Measurements from ENCODE around the gene NDOR1.

The NDOR1 gene

DNA sequence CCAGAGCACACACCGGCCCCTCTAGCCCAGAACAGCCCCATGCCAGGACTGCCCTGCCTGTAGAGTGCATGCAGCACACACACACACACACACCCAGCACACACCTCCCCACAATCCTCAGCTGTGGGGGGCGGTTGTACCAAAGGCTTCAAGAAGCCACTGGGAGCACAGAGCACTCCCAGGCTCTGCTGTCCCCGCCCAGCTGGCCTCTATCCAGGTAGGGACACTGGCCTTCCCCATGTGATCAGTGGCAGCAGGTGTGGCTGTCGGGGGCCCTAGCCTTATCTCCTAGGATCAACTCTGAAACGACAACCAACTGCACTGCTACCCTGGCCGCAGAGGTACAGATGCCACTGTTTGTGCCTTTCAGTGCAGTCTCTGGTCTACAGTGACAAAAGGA lies 19.1 kb upstream of the NDOR1 start:
- peak overlapping the region; percentile 55 for H3K27ac Mint-ChIP-seq
- peak overlapping the region; percentile 95 for H3K4me3 Mint-ChIP-seq
- H3K36me3 Mint-ChIP-seq (ENCODE audit: low read depth), result peaks cover 20% of the 10 kb centered on the region
- peaks cover 36% of the 10 kb centered on the region for H3K4me1 Mint-ChIP-seq (ENCODE audit: low read depth)
- no peaks in the 10 kb centered on the region for H3K9me3 Mint-ChIP-seq
- H3K27me3 Mint-ChIP-seq, result no peaks in the 10 kb centered on the region

DNA sequence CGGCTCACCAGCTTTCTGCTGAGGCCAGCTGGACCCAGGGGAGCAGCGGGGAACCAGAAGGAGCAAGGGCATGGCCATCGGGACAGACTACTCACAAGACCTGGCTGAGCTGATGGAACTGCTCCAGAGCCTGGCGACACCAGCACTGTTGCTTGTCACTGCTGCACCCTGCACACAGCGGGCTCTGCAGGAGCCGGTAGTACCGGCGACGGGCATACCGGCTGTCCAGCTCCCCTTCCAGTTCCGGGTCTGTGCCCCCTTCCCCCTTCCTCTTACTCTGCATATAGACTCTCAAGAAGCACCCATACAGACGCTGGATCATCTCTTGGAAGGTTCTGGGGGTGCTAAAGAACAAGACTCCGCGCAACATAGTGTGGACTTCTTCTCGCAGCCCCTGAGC lies 18.1 kb upstream of the NDOR1 start:
- peaks cover 16% of the 10 kb centered on the region for H3K36me3 Mint-ChIP-seq (ENCODE audit: low read depth)
- H3K27ac Mint-ChIP-seq, result peak overlapping the region; percentile 89
- H3K9me3 Mint-ChIP-seq, result no peaks in the 10 kb centered on the region
- H3K4me3 Mint-ChIP-seq, result peak overlapping the region; percentile 95
- H3K27me3 Mint-ChIP-seq, result no peaks in the 10 kb centered on the region
- peaks cover 36% of the 10 kb centered on the region for H3K4me1 Mint-ChIP-seq (ENCODE audit: low read depth)

DNA sequence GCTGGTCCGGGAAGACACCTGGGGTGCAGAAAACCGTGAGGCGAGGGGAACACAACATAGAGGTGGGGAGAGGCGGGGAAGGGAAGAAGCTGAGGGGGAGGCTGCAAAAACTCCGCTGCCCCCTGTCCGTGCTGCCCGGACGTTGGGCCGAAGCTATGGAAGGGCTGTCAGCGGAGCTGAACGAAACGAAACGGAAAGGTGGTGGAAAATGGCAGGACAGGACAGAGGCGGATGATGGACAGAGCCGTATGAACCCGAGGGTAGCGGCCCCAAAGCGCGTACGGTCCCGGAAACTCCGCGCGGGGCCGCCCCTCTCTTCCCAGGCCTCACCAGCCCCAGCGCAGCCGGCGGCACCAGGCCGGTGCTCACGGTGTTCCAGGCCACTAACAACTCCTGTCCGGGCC lies 17.4 kb upstream of the NDOR1 start:
- no peaks in the 10 kb centered on the region for H3K9me3 Mint-ChIP-seq
- H3K27ac Mint-ChIP-seq, result peak overlapping the region; percentile 89
- peaks cover 36% of the 10 kb centered on the region for H3K4me1 Mint-ChIP-seq (ENCODE audit: low read depth)
- H3K4me3 Mint-ChIP-seq, result peak overlapping the region; percentile 95
- no peaks in the 10 kb centered on the region for H3K27me3 Mint-ChIP-seq
- peaks cover 14% of the 10 kb centered on the region for H3K36me3 Mint-ChIP-seq (ENCODE audit: low read depth)

DNA sequence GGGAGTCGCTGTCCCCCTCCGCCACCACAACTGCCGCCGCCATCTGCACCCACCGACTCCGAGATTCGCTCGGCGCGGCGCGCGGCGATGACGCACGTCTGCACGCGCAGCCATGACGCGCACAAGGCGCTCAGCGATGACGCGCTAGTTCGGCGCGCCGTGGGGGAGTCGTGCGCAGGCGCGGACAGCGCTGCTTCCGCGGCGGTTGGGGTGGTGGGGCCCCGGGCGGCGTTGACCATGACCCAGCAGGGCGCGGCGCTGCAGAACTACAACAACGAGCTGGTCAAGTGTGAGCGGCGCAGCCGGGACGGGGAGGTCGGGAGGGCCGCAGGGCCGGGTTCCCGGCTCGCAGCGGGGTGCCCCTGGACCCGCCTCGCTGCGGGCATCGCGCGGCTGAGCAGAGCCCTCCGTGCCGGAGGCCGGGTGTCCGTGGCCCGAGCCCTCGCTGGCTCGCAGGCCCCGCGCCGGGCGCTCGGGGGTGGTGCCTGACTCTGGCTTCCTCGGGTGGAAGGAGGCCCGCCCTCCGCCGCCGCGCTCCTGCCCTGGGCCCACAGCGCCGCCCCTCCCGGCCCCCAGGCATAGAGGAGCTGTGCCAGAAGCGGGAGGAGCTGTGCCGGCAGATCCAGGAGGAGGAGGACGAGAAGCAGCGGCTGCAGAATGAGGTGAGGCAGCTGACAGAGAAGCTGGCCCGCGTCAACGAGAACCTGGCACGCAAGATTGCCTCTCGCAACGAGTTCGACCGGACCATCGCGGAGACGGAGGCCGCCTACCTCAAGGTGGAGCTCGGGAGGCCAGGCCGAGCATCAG lies 16.8 kb upstream of the NDOR1 start, which contains the start of the genes ANAPC2 and SSNA1:
TSS of gene ANAPC2 (minus strand) at position 71 of the 807 bp plus-strand sequence. CDS start at position 43, 28 bp downstream.
TSS of gene SSNA1 (plus strand) at position 187 of the 807 bp plus-strand sequence. CDS start at position 238, 51 bp downstream.
- Mint-ChIP-seq H3K4me3 (peak within 1 kb of the TSS; percentile 95), H3K4me1 (ENCODE audit: low read depth) (peaks cover 36% of the 10 kb centered on the region), H3K36me3 (ENCODE audit: low read depth) (peaks cover 9% of the 10 kb centered on the region), H3K27ac (peak within 1 kb of the TSS; percentile 93), H3K27me3 (no peaks in the 10 kb centered on the region), H3K9me3 (no peaks in the 10 kb centered on the region)

DNA sequence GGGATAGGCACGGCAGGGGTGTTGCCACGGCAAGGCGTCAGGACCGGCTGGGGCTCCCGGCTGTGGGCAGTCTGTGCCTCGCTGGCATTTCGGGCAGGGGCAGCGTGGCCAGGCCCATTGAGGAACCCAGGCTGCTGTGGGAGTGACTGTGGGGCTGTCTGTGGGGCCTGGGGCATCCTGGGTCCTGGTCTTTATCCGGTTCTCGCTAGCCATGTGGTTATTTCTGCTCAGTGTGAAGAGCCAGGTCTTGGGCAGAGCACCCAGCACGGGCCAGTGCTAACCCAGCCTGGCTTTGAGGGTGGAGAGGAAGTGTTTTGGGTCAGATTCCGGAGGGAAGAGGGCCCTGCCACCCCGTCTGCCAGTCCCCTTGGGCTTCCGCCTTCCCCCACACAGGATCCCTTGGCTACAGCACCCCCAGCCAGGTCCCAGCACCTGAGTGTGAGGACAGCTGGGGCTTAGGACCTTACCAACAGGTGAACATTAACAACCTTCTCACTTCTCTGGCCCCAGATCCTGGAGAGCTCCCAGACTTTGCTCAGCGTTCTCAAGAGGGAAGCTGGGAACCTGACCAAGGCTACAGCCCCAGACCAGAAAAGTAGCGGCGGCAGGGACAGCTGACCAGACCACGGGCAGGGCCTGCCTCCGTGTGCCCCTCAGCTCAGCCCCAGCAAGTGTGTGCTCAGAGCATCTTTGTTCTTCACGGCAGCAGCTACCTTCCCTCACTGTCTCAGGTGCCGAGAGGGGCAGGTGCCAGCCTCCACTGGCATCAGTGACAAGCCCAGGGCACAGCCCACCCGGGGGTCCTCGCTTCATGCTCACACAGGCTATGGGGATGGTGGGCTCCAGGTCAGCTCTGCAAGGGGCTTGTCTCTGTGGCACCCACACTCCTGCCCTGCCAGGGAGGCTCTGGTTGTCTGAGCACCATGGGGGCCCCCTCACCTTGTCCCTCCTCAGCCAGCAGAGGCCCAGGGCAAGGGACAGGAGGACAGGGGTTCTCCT lies 15.9 kb upstream of the NDOR1 start:
- Mint-ChIP-seq H3K4me3 (peak overlapping the region; percentile 95), H3K27ac (peak overlapping the region; percentile 93), H3K27me3 (no peaks in the 10 kb centered on the region), H3K9me3 (no peaks in the 10 kb centered on the region), H3K4me1 (ENCODE audit: low read depth) (peaks cover 36% of the 10 kb centered on the region), H3K36me3 (ENCODE audit: low read depth) (peaks cover 4% of the 10 kb centered on the region)

DNA sequence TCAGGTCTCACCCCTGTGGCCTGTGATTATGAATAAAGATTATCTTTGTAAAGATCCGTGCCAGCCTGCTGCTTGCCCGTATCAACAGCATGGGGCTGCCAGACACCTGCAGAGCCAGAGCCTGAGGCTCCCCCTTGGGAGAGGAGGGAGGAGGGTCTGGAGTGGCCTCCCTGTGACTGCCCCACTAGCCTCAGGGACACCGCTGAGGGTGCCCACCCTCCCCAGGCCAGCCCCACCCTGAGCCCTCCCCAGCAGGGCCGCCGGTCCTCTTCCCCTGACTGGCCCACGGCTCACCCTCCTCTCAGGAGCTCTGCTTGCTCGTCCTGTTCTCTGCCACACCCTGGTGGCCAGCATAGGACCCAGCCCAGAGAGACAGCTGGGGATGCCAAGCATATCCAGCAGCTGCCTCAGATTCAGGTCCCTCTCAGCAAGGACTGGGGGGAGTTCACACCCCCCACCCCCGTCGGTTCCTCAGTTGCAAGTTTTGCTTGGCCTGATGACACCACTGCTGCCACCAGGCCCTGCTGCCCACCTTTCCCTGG lies 15.1 kb upstream of the NDOR1 start:
- peak overlapping the region; percentile 65 for H3K27ac Mint-ChIP-seq
- H3K4me3 Mint-ChIP-seq, result peak overlapping the region; percentile 95

DNA sequence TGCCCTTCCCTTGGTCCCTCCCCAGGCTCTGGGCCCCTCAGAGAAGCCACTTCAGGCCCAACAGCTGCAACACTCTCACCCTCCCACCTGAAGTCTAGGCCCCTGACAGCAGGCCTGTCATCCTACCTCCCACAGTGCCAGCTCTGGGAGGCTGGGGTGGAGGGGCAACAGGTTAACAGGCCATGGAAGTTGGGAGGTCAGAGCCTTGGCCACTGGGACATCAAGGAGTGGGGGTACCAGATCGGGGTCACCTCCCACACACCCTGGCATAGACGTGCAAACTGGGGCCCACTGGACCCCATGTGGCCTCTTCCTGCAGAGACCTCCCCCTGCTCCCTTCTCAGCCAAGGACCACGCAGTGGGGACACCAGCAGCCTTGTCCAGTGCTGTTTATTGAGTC lies 14.3 kb upstream of the NDOR1 start:
- Mint-ChIP-seq H3K4me3 (no peak overlapping the region), H3K9me3 (no peaks in the 10 kb centered on the region), H3K36me3 (ENCODE audit: low read depth) (no peaks in the 10 kb centered on the region), H3K4me1 (ENCODE audit: low read depth) (peaks cover 33% of the 10 kb centered on the region), H3K27me3 (no peaks in the 10 kb centered on the region), H3K27ac (no peak overlapping the region)

More for the DNA sequence above, 15.1 kb upstream of the NDOR1 start:
- H3K4me1 Mint-ChIP-seq (ENCODE audit: low read depth), result peaks cover 36% of the 10 kb centered on the region
- peaks cover 2% of the 10 kb centered on the region for H3K36me3 Mint-ChIP-seq (ENCODE audit: low read depth)
- no peaks in the 10 kb centered on the region for H3K27me3 Mint-ChIP-seq
- no peaks in the 10 kb centered on the region for H3K9me3 Mint-ChIP-seq

DNA sequence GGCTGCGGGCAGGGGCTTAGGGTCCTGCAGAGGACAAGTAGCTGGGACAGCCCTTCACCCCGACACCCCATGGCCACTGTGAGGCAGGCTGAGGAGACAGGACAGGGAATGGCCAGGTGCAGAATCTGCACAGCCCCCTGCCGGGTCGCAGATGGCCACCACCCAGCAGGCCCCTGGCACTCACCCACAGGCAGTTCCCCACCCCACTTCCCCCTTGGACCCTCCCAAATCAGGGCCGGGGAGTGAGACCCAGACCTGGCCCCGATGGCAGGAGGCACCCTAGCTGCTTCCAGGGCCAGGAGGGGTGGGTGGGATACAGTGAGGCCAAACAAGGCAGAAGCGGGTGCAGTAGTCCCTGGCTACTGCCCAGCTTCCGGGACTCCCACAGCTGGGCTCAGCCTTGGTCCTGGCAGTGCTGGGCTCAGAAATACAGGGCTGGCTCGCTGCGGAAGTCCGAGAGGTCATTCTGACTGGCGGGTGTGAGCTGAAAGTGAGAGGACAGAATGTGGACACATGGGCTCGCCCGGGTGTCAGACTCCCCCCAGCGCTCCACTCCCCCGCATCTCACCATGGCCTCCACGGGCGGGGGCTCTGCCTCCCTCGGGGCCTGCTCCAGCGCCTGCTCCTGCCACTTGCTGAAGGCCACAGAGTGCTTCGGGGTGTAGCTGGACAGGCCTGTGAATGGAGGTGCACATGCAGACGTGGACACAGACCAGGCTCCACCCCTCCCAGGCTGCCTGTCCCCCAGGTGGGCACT lies 13.6 kb upstream of the NDOR1 start:
- no peak overlapping the region for H3K27ac Mint-ChIP-seq
- no peaks in the 10 kb centered on the region for H3K36me3 Mint-ChIP-seq (ENCODE audit: low read depth)

DNA sequence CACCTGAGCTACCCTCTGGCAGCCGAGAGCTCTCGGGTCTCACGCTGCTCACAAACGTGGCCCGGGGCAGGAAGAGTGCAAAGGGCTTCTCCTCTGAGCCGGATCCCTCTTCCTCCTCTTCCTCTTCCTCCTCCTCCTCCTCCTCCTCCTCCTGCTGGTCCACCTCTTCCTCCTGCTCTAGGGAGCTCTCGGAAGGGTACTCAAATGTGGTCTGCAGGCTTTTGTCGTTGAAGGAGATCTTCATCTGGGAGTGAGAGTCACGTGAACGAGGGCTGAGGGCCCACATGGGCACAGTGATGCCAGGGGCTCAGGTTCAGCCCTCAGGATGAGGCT lies 13.1 kb upstream of the NDOR1 start:
- H3K9me3 Mint-ChIP-seq, result no peaks in the 10 kb centered on the region
- H3K4me3 Mint-ChIP-seq, result no peak overlapping the region
- H3K27ac Mint-ChIP-seq, result no peak overlapping the region
- H3K4me1 Mint-ChIP-seq (ENCODE audit: low read depth), result peaks cover 21% of the 10 kb centered on the region
- no peaks in the 10 kb centered on the region for H3K27me3 Mint-ChIP-seq
- no peaks in the 10 kb centered on the region for H3K36me3 Mint-ChIP-seq (ENCODE audit: low read depth)

More for the DNA sequence above, 13.6 kb upstream of the NDOR1 start:
- H3K27me3 Mint-ChIP-seq, result no peaks in the 10 kb centered on the region
- H3K4me1 Mint-ChIP-seq (ENCODE audit: low read depth), result peaks cover 27% of the 10 kb centered on the region
- H3K9me3 Mint-ChIP-seq, result no peaks in the 10 kb centered on the region
- no peak overlapping the region for H3K4me3 Mint-ChIP-seq

DNA sequence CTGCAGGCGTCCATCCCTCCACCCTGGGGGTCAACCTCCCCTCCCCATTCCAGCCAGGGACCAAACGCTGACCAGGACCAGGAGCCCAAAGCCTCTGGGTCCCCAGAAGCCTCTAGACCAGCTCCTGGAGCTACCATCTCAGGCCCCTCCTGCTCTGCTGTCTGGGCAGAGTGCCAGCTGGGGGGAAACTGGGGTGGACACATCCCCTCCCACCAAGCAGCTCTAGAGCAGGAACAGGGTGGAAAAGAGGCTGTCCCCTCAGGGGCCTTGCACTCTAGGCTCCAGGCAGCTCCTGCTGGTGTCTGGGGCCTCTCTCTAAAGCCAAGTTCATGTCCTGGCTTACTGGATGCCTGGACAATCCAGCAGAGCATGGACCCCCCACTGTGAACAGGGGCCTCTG lies 12.6 kb upstream of the NDOR1 start:
- Mint-ChIP-seq H3K27me3 (no peaks in the 10 kb centered on the region), H3K4me1 (ENCODE audit: low read depth) (peaks cover 18% of the 10 kb centered on the region), H3K36me3 (ENCODE audit: low read depth) (no peaks in the 10 kb centered on the region), H3K4me3 (no peak overlapping the region), H3K9me3 (no peaks in the 10 kb centered on the region), H3K27ac (no peak overlapping the region)

DNA sequence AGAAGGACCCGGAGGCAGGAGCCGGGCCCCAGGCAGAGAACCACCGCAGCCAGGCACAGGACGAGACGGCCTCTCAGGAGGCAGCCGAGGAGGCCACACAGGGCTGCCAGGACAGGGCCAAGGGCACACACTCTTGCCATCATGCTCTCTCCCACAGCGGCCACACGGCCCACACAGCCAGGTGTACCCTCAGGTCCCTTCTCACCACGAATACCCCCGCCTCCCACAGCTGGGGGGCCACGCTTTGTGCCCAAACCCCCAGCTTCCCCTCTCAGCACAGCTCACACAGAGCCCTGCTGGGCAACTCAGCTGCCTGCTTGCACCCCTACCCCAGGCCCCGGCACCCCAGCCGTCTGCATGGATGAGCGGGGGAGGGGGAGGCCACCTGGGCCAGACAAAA lies 11.7 kb upstream of the NDOR1 start:
- H3K27me3 Mint-ChIP-seq, result no peaks in the 10 kb centered on the region
- H3K27ac Mint-ChIP-seq, result no peak overlapping the region
- H3K9me3 Mint-ChIP-seq, result no peaks in the 10 kb centered on the region
- no peak overlapping the region for H3K4me3 Mint-ChIP-seq
- H3K4me1 Mint-ChIP-seq (ENCODE audit: low read depth), result peaks cover 22% of the 10 kb centered on the region
- no peaks in the 10 kb centered on the region for H3K36me3 Mint-ChIP-seq (ENCODE audit: low read depth)

DNA sequence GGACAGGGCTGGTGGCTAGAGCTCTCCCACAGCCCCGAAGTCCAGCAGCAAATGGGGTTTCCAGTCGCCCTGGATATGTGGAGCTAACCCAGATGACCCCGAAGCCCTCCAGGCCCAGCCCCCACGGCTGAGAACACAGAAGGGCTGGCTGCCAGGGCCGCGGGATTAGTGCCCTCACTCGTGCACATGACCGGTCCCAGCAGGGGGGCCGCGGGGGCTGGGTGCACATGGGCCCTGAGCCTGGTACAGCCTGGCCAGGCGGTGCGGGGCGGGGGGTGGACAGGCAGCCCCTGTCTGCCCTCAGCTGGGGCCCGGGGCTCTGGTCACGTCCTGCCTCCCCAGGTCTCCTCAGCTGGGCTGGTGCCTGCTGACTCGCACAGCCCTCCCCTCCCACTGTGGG lies 11.1 kb upstream of the NDOR1 start:
- Mint-ChIP-seq H3K4me3 (no peak overlapping the region), H3K27me3 (no peaks in the 10 kb centered on the region), H3K9me3 (no peaks in the 10 kb centered on the region), H3K36me3 (ENCODE audit: low read depth) (no peaks in the 10 kb centered on the region), H3K27ac (no peak overlapping the region), H3K4me1 (ENCODE audit: low read depth) (peaks cover 16% of the 10 kb centered on the region)

DNA sequence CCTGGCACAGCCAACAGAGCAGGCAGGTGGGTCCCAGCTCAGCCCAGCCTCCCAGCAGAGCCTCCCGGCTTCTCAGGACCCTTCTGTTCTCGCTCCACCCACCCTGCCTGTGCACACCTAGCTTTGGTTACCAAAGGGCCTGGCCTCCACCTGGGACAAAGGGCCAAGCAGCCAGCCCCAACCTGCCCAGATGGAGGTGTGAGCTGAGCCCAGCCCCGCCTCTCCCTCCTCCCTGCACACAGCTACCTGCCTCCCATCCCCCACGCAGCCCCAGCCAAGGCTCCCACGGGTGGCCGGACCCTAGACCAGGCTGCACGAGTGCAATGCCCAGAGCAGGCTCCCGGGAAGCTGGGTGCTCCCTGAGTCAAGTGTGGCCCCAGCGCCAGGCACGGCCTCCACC lies 10.6 kb upstream of the NDOR1 start:
- H3K27ac Mint-ChIP-seq, result no peak overlapping the region
- H3K4me1 Mint-ChIP-seq (ENCODE audit: low read depth), result peaks cover 14% of the 10 kb centered on the region
- no peaks in the 10 kb centered on the region for H3K36me3 Mint-ChIP-seq (ENCODE audit: low read depth)
- no peaks in the 10 kb centered on the region for H3K27me3 Mint-ChIP-seq
- H3K9me3 Mint-ChIP-seq, result no peaks in the 10 kb centered on the region
- H3K4me3 Mint-ChIP-seq, result no peak overlapping the region

DNA sequence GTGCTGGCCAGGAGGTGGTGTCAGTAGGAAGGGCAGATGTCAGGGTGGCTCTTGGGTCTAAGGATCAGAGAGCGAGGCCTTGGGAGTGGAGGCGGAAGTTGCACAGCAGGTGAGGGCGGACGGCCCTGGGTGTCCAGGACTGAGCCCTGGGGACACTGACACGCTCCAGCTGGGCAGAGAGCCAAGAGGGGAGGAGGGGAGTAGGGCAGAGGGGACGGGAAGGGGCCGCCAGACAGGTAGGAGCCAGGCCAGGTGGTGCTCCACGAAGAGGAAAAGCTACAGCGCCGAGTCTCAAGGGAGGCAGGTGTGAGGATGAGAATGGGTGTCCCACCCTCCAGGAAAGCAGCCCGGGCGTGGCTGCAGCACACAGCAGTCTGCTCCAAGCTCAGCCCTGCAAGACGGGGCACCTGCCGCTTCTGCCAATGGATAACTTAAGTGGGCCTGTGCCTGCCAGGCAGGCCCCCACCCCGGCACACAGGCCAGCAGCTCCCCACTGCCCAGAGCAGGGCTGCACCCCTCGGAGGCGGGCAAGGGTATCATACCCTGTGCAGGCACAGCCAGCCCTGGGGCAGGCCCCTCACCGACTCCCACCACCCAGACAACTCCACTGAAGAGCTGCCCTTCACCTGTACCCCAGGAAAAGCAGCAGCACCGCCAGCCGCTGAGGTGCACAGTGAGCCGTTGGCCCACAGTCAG lies 9.8 kb upstream of the NDOR1 start:
- Mint-ChIP-seq H3K4me3 (no peak overlapping the region), H3K4me1 (ENCODE audit: low read depth) (peaks cover 11% of the 10 kb centered on the region), H3K36me3 (ENCODE audit: low read depth) (no peaks in the 10 kb centered on the region), H3K9me3 (no peaks in the 10 kb centered on the region), H3K27me3 (no peaks in the 10 kb centered on the region), H3K27ac (no peak overlapping the region)
